ENCODE results near the gene KATNB1.

DNA sequence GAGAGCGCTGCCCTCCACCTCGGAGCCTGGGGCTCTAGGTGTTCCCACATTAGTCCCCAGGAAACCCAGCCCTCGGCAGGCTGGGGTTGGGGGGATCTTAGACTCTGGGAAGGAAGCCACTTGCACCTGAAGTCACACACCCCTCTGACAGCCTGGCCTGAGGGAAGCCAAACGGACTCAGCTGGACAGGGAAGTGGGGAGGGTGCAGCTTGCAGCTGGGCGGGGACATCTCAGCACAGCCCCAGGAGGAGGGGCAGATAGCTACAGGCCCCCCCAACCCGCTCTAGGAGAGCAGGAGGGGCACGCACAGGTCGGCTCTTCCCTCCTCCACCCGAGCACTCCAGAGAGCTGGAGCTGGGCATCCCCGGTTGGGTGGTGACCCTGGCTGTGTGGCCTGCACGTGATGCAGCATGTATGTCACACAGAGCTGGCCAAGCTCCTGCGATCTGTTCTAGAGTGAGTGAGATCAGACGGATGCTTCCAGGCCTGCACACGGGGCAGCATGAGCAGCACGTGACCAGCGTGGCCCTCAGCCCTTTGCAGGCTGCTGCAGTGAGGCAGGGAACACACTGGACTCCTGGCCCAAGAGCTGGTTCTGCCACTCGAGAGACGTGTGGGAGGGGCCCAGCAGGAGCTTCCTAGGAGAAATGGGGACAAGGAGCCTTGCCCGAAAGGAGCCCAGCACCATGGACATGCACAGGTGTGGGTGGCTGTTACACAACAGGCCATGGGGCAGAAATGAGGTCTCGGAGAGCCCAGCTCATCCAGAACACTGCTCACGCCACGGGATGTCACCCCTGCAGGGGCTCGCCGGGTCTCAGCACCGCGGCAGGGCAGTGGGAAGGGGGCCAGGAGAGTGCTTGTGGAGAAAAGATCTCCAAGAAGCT, 51.3 kb downstream of the KATNB1 start:
- TF ChIP-seq, protein P1, sequence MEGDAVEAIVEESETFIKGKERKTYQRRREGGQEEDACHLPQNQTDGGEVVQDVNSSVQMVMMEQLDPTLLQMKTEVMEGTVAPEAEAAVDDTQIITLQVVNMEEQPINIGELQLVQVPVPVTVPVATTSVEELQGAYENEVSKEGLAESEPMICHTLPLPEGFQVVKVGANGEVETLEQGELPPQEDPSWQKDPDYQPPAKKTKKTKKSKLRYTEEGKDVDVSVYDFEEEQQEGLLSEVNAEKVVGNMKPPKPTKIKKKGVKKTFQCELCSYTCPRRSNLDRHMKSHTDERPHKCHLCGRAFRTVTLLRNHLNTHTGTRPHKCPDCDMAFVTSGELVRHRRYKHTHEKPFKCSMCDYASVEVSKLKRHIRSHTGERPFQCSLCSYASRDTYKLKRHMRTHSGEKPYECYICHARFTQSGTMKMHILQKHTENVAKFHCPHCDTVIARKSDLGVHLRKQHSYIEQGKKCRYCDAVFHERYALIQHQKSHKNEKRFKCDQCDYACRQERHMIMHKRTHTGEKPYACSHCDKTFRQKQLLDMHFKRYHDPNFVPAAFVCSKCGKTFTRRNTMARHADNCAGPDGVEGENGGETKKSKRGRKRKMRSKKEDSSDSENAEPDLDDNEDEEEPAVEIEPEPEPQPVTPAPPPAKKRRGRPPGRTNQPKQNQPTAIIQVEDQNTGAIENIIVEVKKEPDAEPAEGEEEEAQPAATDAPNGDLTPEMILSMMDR (IDR thresholded peaks at IDR 0.05; ENCODE audit: low read length): no peak
- TF ChIP-seq EZH2 (IDR thresholded peaks at IDR 0.05; ENCODE audit: borderline replicate concordance, low read length): no peak
